ENCODE results near the gene RDH5. TPM values are rescaled to one million over a fixed set of nuclear protein-coding genes. Genes with fewer than 3 reads are reported as not detected.
A peak's percentile ranks its signal among the peaks of the same experiment; 100 is the strongest.

The RDH5 gene
- total and polyA plus RNA-seq, 2 of the 4 experiments (the other 2 are of a cell fraction), result 7.3 to 18.8 TPM

DNA sequence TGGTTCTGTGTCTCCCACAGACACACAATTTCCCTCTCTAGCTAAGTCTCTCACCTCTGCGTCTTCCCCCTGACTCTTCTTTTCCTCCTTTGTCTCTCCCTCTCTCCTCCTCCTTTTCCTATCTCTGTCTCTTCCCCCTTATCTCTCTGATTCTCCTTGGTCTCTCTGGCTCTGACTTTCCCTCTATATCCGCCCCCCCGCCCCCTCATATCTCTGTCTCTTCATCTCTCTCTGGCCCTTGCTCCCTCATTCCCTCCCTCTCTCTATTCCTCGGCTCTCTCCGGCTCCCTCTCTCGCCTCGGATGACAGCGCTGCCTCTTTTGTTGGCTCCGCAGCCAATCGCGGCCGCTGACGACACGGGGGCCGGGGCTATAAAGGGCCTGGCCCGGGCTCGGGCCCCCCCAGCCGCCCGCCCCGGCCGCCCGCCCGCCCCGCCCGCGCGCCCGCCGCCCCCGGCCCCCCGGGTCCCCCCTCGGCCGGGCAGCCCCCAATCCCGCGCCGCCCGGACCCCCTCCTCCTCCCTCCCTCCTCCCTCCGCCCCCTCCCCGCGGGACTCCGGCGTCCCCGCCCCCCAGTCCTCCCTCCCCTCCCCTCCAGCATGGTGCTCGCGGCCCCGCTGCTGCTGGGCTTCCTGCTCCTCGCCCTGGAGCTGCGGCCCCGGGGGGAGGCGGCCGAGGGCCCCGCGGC is 22.7 kb downstream of the RDH5 start, which contains the start of gene GDF11 (continued):
- TF ChIP-seq MAZ (IDR thresholded peaks at IDR 0.05; ENCODE audit: borderline replicate concordance, low read depth, low read length) (peak; percentile 75; the same call in 1 of the 2 replicates), POLR2A (IDR thresholded peaks at IDR 0.05; ENCODE audit: low read depth, low read length) (peak; percentile 69), RFX5 (IDR thresholded peaks at IDR 0.05; ENCODE audit: low read depth, low read length) (no peak)
- TF ChIP-seq, protein P1, sequence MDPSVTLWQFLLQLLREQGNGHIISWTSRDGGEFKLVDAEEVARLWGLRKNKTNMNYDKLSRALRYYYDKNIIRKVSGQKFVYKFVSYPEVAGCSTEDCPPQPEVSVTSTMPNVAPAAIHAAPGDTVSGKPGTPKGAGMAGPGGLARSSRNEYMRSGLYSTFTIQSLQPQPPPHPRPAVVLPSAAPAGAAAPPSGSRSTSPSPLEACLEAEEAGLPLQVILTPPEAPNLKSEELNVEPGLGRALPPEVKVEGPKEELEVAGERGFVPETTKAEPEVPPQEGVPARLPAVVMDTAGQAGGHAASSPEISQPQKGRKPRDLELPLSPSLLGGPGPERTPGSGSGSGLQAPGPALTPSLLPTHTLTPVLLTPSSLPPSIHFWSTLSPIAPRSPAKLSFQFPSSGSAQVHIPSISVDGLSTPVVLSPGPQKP (IDR thresholded peaks at IDR 0.05; ENCODE audit: borderline replicate concordance, low read depth, low read length), result no peak
